ENCODE measurements around the gene SLC22A31.

Gene SLC22A31

GRCh38 chr16:89150981-89151380 lies 49.4 kb downstream of the SLC22A31 start:
- Histone ChIP-seq H3K9me3 (ENCODE audit: low read depth, low read length) (no peaks in the 10 kb centered on the region), H3K36me3 (ENCODE audit: insufficient read depth, low read length) (no peaks in the 10 kb centered on the region), H3K4me3 (no peak overlapping the region), H3K27ac (no peak overlapping the region), H3K9ac (ENCODE audit: insufficient read length) (no peak overlapping the region)
- no peak for DNase-seq (ENCODE audit: low read depth, low spot score)
- no peak for TF ChIP-seq FOXP2 (optimal IDR thresholded peaks at IDR 0.05; ENCODE audit: control extremely low read depth, extremely low read length, insufficient read depth)
- TF ChIP-seq EZH2 (IDR thresholded peaks at IDR 0.05), result no peak
- TF ChIP-seq POLR2AphosphoS5 (IDR thresholded peaks at IDR 0.05; ENCODE audit: borderline replicate concordance, low read depth, low read length), result no peak

- DNase-seq (ENCODE audit: low read depth, low spot score), result no peak
- Histone ChIP-seq H3K4me3 (no peak overlapping the region), H3K36me3 (ENCODE audit: insufficient read depth, low read length) (no peaks in the 10 kb centered on the region), H3K9me3 (ENCODE audit: low read depth, low read length) (no peaks in the 10 kb centered on the region), H3K9ac (ENCODE audit: insufficient read length) (no peak overlapping the region), H3K27ac (no peak overlapping the region)
- TF ChIP-seq FOXP2 (optimal IDR thresholded peaks at IDR 0.05; ENCODE audit: control extremely low read depth, extremely low read length, insufficient read depth) (no peak), POLR2AphosphoS5 (IDR thresholded peaks at IDR 0.05; ENCODE audit: borderline replicate concordance, low read depth, low read length) (no peak), EZH2 (IDR thresholded peaks at IDR 0.05) (no peak)
Observed at GRCh38 chr16:89150090-89150835, 50.1 kb downstream of the SLC22A31 start.

GRCh38 chr16:89149386-89149785 lies 51.0 kb downstream of the SLC22A31 start:
- DNase-seq (ENCODE audit: low read depth, low spot score), result no peak
- TF ChIP-seq FOXP2 (optimal IDR thresholded peaks at IDR 0.05; ENCODE audit: control extremely low read depth, extremely low read length, insufficient read depth) (no peak), EZH2 (IDR thresholded peaks at IDR 0.05) (no peak), POLR2AphosphoS5 (IDR thresholded peaks at IDR 0.05; ENCODE audit: borderline replicate concordance, low read depth, low read length) (no peak)
- H3K36me3 ChIP-seq (ENCODE audit: insufficient read depth, low read length), result no peaks in the 10 kb centered on the region

GRCh38 chr16:89147085-89147817 lies 53.1 kb downstream of the SLC22A31 start:
- TF ChIP-seq POLR2AphosphoS5 (IDR thresholded peaks at IDR 0.05; ENCODE audit: borderline replicate concordance, low read depth, low read length) (no peak), EZH2 (IDR thresholded peaks at IDR 0.05) (no peak), FOXP2 (optimal IDR thresholded peaks at IDR 0.05; ENCODE audit: control extremely low read depth, extremely low read length, insufficient read depth) (no peak)
- Histone ChIP-seq H3K4me3 (no peak overlapping the region), H3K36me3 (ENCODE audit: insufficient read depth, low read length) (no peaks in the 10 kb centered on the region), H3K9ac (ENCODE audit: insufficient read length) (no peak overlapping the region), H3K9me3 (ENCODE audit: low read depth, low read length) (no peaks in the 10 kb centered on the region), H3K27ac (no peak overlapping the region)
- no peak for DNase-seq (ENCODE audit: low read depth, low spot score)

More at GRCh38 chr16:89149386-89149785, 51.0 kb downstream of the SLC22A31 start:
- Histone ChIP-seq H3K9ac (ENCODE audit: insufficient read length) (no peak overlapping the region), H3K9me3 (ENCODE audit: low read depth, low read length) (no peaks in the 10 kb centered on the region), H3K27ac (no peak overlapping the region), H3K4me3 (no peak overlapping the region)

GRCh38 chr16:89146211-89147005 lies 53.9 kb downstream of the SLC22A31 start:
- DNase-seq (ENCODE audit: low read depth, low spot score), result no peak

More at GRCh38 chr16:89146211-89147005, 53.9 kb downstream of the SLC22A31 start:
- no peak overlapping the region for H3K27ac ChIP-seq
- H3K36me3 ChIP-seq (ENCODE audit: insufficient read depth, low read length), result no peaks in the 10 kb centered on the region
- no peak overlapping the region for H3K9ac ChIP-seq (ENCODE audit: insufficient read length)
- TF ChIP-seq FOXP2 (optimal IDR thresholded peaks at IDR 0.05; ENCODE audit: control extremely low read depth, extremely low read length, insufficient read depth), result no peak
- no peak for TF ChIP-seq POLR2AphosphoS5 (IDR thresholded peaks at IDR 0.05; ENCODE audit: borderline replicate concordance, low read depth, low read length)
- no peak for TF ChIP-seq EZH2 (IDR thresholded peaks at IDR 0.05)
- H3K4me3 ChIP-seq, result no peak overlapping the region
- no peaks in the 10 kb centered on the region for H3K9me3 ChIP-seq (ENCODE audit: low read depth, low read length)

Measured in SK-N-MC (cell line).